Nucleus accumbens (tissue), 56 donors: ENCODE data around the gene EFCAB13.
"Not testable (repeated sequence)": the region's sequence is repeated elsewhere in the genome, so short reads cannot be mapped to it uniquely, and the experiment has no call there.

Source experiments
- DNase-seq, 56 donors: peaks; one replicate each; lab custom pipeline; 2025; lab: John Stamatoyannopoulos, UW

EFCAB13 gene

DNA sequence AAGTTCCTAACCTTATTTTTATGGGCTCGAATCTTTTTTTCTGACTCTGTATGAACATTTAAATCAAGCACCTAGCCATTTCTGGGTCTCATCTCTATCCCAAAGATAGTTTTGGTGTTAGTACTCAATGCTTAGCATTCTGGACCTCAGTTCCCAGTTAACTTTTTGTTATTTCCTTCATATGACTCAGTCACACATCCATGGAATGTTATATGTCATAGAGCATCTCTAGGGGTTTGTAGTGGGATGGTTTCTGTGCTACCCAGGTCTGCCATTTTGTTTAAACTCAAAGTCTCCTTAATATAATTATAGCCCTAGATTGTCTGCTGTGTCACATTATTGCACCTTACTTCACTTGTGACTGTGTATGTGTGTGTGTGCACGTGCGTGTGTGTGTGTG, 90.1 kb downstream of the EFCAB13 start:
- no peak for DNase-seq

DNA sequence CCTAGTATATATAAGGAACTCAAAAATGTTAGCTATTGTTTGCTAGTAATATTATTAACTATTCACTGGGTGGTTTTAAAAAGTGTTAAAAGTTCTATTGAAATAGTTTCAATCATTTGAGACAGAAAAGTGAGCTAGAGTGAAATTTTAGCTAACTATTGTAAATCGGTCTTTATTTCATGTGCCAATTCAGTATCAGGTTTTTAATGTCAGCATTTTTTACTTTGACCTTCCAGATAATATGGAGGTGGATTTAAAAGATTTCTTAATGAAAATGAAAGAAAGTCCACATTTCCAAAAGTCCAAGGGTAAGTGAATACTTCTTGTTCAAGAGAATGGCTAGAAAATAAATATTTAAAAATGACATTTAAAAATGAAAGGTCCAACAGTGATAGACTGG, 90.9 kb downstream of the EFCAB13 start:
- DNase-seq: no peak

DNA sequence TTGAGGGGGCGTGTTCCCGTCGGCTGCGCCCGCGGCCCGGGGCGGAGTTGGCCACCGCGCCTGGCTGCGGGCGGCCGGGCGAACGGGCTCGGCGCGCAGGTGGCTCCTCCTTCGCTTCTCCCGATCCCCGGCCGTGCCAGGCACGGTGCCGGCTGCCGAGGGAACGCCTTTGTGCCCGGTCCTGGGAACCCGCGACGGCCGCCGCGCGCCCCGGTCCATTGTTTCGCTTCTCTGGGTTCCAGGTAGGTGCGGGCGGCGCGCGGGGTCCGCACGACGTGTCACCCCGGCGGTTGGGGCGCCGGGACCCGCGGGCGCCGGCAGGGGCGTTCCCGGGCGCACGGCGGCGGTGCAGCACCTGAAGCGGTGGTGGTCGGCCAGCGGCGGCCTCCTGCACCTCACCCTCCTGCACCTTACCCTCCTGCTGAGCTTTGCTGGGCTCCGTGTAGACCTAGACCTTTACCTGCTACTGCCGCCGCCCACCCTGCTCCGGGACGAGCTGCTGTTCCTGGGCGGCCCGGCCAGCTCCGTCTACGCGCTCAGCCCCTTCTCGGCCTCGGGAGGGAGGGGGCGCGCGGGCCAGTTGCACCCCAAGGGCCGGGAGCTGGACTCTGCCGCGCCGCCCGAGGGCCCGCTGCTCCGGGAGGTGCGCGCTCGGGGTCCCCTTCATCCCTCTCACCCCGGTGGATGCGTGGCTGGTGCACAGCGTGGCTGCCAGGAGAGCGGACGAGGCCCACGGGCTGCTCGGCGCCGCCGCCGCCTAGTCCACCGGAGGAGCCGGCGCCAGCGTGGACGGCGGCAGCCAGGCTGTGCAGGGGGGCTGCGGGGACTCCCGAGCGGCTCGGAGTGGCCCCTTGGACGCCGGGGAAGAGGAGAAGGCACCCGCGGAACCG, 99.9 kb downstream of the EFCAB13 start:
- DNase-seq: peak in 1 of 56 donors; percentile 4

- DNase-seq: not testable (repeated sequence)
These were observed 101.5 kb downstream of the EFCAB13 start for GRCh38 chr17:47425233-47425632.

GRCh38 chr17:47425887-47426635, 102.3 kb downstream of the EFCAB13 start:
- DNase-seq: not testable (repeated sequence)

GRCh38 chr17:47427985-47428384, 104.2 kb downstream of the EFCAB13 start:
- no peak for DNase-seq

- not testable (repeated sequence) for DNase-seq
These were observed 108.5 kb downstream of the EFCAB13 start for GRCh38 chr17:47432240-47432639.

- no peak for DNase-seq
These were observed 141.4 kb downstream of the EFCAB13 start for GRCh38 chr17:47465165-47465564.

GRCh38 chr17:47466976-47467375, 143.2 kb downstream of the EFCAB13 start:
- DNase-seq: not testable (repeated sequence)

DNA sequence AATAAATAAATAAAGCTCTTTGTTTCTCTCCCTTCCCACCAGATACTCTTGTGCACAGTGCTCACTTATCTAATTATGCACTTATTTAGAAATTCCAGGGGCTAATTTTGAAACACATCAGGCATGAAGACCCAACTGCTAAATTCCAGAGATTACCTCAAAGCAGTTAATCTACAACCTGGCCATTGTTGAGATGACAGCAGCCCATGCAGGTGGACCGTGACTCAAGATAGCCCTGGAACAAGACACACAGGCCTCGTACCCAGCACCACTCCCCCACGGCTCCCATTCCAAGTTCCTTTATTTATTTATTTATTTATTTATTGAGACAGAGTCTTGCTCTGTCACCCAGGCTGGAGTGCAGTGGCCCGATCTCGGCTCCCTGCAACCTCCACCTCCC, 147.1 kb downstream of the EFCAB13 start:
- no peak for DNase-seq

DNA sequence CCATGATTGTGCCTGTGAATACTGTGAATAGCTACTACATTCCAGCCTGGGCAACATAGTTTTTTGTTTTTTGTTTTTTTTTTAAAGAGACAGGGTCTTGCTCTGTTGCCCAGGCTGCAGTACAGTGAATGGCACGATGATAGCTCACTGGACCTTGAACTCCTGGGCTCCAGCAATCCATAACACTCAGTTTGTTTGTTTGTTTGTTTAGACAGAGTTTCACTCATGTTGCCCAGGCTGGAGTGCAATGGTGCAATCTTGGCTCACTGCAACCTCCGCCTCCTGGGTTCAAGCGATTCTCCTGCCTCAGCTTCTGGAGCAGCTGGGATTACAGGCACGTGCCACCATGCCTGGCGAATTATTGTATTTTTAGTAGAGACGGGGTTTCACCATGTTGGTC, 148.3 kb downstream of the EFCAB13 start:
- not testable (repeated sequence) for DNase-seq
